ENCODE results near the gene PLEKHH3.

Gene PLEKHH3

DNA sequence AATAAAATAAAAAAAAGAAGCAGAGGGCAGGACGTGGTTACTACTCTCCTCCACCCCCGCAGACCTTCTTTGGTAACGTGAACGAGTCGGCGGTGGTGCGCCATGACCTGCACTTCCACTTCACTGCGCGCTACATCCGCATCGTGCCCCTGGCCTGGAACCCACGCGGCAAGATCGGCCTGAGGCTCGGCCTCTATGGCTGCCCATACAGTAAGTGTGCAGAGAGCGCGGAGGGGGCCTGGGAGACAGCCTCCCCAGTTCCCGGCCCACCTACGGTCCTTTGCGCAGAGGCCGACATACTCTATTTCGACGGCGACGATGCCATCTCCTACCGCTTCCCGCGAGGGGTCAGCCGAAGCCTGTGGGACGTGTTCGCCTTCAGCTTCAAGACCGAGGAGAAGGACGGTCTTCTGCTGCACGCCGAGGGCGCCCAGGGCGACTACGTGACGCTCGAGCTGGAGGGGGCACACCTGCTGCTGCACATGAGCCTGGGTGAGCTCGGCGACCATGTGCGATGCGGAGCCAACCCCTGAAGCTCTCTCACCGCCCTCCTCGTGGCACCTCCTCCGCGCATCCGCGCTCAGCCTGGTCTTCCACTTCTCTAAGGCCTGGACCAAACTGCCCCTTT lies 8.2 kb upstream of the PLEKHH3 start:
- no peak for DNase-seq

GRCh38 chr17:42683407-42684034 lies 6.7 kb upstream of the PLEKHH3 start:
- DNase-seq: no peak

DNA sequence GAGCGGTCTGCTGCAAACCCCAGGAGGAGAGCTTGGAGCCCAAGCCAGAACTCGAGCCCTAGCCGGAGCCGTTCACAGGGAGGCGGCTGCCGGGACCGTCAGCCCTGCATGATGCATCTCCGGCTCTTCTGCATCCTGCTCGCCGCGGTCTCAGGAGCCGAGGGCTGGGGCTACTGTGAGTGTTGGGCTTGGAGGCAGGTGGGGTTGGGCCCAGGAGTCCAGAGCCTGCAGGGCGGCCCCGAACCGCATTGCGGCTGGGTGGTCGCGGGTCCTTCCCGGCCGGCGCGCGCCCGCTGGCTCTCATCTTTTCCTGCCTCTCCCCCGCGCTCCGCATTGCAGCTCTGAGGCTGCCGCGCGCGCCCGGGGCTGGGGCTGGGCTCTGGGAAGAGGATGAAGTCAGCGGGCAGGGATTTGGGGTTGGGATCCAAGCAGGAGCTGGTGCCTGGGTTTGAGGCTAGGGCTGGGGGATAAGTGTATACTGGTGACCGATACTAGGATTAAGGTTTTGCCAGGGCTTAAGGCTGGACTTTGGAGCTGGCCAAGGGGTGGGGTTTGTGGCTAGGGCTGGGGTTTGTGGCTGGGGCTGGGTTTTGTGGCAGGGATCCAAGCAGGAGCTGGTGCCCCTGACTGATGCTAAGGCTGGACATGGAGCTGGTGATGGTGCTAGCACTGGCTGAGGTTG lies 6.1 kb upstream of the PLEKHH3 start:
- DNase-seq: no peak

DNA sequence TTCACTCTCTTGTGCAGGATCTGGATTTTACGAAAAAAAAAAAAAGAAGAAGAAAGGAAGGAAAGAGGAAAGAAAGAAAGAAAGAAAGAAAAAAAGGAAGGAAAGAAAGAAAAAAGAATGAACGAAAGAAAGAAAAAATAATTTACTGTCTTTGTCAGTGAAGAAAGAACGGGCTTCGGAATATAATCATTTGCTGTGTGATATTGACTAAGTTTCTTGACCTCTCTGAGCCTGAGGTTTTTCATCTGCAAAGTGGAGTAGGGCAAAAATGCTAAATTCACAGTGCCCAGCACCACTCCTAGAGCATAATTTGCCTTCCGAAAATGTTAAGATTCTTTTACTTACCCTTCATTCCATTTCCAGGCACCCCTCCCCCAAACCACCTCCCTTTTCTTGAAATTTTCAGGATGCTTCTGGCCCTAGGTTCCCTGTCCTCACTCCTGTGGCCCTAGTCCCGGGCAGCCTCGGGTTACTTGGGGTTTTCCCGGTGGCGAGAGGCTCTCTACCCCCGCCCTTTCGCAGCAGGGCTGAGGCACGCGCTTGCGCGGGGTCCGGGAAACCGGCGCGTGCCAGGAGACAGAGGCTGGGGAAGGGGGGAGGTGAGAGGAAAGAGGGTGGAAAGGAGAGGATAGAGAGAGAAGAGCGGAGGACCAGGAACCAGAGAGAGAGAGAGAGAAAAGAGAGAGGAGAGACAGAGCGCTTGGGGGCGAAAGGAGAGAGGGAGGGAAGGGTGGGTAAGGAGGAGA lies 5.4 kb upstream of the PLEKHH3 start, which contains the start of gene CNTNAP1:
CNTNAP1 (plus strand) TSS at position 556 of the 746 bp plus-strand sequence. CDS start 299 bp downstream, outside the sequence.
- peak; percentile 56 for DNase-seq

DNA sequence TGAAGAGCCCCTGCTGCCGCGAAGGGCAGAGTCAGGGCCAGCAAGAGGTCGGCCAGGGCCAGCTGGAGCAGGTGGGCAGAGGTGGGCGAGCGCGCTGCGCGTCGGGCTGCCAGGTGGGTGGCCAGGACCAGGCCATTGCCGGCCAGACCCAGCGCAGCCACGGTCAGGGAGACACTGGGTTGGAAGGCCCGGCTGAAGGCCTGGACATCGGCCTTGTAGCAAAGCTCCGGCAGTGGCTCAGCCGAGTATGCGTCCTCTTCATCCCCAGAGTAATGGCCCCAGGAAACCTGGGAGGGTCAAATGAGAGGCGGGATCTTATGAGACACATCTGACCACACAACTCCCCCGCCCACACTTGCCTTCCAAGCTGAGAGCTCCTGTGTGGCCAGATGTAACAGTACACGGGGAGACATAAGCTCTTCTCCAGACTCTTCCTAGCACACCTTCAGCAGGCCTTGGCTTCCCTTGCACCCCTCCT lies 3.6 kb upstream of the PLEKHH3 start:
- DNase-seq: no peak

DNA sequence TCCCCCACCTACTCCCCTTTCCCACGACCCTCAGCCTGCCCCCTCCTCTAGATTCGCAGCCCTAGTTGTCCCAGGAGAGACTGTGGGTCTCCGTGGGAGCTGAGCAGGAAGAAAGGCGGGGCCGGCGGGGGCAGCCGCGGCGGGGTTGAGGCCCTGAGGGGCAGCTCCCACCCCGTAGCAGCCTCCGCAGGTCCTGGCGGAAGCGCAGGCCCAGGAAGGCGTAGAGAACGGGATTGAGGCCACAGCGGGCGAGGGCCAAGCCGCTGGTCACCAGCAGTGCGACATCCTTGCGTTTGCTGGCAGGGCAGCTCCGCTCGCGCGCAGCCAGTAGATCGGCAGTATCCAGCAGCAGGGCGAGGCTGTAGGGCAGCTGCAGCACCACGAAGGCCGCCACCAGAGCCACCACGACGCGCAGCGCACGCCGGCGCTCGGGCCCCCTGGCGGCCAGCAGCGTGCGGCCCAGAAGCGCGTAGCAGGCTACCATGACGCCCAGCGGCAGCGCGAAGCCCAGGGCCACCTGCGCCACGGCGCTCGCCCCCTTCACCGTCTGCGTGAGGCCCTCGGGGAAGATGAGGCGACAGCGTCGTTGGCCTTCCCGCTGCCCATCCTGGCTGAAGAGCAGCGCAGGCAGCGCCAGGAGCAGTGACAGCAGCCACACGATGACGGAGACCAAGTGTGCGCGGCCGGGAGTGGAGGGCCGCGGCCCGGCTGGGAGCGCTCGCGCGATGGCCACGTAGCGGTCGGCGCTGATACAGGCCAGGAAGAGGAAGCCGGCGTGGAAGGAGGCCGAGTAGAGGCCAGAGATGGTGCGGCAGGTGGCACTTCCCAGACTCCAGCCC lies 2.9 kb upstream of the PLEKHH3 start:
- DNase-seq: peak; percentile 78

DNA sequence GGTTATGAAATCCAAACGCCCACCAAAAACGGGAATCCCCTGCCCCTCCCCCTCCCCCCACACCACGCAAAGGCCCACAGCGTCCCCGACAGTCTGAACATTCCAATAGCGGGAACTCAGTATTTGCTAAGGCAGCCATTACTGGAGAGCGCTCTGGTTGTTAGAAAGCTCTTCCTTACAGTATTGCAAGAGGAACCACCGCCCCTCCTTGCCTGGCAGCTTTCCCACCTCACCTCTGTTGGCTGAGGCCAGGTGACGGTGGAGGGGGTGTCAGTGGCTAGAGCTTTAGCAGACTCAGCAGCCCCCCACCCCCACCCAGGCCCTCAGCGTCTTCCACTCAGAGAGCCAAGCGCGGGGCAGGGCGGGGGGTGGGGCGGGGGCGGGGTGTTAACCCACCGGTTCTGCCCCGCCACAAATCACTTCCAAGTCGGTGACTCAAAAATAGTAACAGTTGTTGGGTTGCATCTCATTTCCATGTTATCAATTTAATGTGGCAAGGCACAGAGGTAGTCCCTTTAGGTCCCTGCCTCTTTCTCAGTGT lies 2.2 kb upstream of the PLEKHH3 start:
- DNase-seq: peak; percentile 70

DNA sequence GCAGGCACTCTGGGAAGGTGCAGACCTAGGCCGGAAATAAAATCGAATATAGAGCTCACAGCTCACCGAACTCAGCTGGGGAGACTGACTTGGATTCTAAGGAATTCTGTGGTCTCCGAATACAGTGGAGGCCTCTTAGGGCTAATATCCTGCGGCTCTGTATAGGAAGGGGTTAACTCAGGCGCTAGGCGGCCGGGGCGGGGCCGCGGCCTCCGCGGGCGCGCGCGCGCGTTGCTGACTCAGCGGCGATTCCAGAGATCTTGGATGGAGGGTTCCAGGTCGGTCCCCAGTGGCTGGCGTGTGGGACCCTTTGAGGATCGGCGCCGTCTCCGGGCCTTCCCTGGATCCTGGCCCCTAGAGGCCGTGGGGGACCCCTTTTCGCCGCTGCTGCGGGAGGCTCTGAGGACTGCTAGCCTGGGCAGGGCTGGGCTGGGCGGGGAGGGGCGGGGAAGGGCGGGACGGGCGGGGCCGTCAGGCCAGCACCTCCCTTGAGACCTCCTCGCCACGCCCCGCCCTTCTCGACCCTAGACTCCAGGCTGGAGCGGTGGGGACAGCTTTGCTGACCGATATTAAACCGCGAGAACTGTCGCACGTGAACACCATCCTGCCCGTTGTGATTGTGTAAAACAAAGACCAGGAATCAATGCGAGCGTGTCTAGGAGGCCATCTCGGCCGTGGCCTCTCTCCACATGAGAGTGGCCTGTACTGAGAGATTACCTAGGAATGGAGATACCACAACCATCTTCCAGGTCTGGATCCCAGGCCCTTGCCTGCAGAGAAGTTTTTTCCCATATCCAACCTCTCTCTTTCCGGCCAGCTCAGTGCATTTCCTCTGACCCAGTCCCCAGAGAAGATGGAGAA lies 1.4 kb upstream of the PLEKHH3 start:
- DNase-seq: peak; percentile 79

DNA sequence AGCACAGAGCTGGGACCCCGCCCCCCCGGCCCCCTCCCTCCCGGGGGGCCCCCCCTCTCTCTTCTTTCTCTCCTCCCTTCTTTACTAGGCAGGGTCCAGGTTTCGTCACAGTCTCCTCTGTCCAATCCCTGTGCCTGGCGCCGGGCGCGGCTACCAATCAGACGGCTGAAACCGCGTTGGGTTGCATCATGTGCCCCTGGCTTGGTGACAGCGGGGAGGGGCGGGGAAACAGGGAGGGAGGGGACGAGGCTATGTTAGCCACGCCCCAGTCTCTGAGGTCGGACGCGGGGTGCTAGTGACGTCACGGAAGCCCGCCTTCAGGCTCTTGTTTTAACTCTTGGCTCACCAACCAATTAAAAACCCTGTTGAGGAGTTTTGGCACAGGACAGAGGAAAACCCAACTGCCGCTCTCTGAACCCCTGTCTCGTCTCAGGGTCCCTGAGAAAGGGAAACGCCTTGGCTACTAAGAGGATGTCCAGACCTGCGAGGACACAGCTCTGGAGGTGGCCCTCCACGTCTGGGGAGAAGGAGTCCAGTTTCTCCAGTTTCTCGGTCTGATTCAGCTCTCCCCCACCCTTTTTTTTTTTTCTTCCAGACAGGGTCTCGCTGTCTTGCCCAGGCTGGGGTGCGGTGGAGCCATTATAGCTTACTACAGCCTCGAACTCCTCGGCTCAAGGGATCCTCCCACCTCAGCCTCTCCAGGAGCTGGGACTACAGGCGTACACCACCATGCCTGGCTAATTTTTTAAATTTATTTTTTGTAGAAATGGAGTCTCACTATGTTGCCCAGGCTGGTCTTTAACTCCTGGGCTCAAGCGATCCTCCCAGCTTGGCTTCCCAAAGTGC lies 441 bp upstream of the PLEKHH3 start:
- DNase-seq: peak; percentile 99

- no peak for DNase-seq
These were observed 800 bp downstream of the PLEKHH3 start for GRCh38 chr17:42675965-42676423.

- no peak for DNase-seq
These were observed 1.3 kb downstream of the PLEKHH3 start for GRCh38 chr17:42675348-42675964.

GRCh38 chr17:42674755-42675347 lies 1.9 kb downstream of the PLEKHH3 start:
- no peak for DNase-seq

DNA sequence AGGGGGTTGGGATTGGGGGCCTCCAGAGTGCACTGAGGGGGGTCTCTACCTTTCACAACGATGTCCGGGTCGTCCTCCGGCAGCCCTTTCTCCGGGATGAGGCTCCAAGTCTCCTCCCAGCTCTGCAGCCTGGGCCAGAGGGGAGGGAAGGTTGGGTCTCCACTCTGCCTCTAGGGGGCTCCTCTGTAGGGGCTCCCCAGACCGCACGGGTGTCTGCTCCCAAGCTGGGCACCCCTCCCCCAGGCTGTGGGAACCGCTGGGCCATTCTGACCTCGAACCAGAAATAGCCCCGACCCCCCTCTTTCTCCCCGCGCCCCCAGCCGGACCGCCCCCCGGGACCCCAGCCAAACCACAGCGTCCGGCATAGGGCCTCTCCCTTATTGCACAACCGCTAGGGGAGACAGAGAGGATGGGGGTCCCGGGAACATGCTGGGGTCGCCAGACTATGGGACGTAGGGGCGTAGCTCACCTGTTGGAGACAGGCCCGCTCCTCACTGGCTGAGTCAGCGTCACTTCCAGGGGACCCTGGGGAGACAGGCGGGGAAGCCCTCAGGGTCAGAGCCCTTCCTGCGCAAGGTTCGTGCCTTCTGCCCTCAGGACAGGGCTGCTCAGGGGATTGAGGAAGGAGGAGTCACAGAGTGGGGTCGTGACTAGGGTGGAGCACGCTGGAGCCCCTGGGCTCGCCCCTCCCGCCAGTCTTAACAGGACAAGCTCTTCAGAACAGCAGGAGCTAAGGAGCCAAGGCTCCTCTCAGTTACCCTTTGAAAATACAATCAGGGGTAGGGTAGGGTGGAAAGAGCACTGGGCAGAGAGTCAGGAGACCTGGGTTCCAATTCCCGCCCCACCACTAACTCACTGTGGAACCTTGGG lies 2.7 kb downstream of the PLEKHH3 start:
- DNase-seq: no peak

DNA sequence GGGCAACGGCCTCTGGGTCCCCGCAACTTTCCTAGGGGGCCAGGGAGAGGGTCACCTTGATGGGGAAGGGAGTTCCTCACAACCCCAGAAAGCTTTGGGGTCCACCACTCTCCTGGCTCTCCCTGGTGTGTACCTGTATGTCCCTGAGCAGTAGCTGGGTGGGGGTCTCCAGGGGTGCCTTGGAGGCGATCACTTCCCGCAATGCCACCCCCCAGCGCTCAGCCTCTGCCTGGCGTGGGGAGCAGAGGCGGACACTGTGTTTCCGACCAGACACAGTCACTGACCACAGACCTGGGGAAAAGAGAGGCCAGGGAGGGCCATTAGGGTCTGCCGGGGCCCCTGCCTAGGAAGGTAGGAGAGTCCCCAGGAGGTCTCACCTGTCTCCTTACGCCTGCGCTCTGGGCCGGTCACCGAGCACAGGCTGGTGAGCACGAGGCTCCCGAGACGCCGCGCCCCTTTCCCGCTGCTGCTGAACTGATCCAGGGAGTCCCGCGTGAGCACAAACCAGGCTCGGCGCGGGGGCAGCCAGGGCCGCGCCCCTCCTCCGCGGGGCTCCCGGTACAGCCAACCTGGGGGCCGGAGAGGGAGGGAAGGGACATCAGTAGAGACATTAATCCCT lies 3.4 kb downstream of the PLEKHH3 start:
- no peak for DNase-seq

DNA sequence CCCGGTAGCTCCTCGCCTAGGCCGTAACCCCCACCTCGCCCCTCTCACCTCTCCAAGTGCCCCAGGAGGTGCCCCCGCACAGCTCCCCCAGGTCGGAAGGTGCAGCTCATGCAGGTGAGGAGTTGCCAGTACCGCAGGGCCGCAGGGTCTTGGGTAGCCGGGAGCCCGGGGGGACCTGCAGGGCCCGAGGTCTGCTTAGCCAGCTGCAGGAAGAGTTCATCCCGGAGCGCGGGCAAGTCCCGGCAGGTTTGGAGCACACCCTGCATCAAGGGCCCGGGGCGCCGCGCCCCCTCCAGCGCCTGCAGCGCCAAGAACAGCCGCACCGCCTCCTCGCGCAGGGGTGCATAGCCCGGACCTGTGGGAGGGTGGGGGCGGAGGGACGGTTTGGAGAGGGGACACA lies 4.8 kb downstream of the PLEKHH3 start:
- DNase-seq: no peak

DNA sequence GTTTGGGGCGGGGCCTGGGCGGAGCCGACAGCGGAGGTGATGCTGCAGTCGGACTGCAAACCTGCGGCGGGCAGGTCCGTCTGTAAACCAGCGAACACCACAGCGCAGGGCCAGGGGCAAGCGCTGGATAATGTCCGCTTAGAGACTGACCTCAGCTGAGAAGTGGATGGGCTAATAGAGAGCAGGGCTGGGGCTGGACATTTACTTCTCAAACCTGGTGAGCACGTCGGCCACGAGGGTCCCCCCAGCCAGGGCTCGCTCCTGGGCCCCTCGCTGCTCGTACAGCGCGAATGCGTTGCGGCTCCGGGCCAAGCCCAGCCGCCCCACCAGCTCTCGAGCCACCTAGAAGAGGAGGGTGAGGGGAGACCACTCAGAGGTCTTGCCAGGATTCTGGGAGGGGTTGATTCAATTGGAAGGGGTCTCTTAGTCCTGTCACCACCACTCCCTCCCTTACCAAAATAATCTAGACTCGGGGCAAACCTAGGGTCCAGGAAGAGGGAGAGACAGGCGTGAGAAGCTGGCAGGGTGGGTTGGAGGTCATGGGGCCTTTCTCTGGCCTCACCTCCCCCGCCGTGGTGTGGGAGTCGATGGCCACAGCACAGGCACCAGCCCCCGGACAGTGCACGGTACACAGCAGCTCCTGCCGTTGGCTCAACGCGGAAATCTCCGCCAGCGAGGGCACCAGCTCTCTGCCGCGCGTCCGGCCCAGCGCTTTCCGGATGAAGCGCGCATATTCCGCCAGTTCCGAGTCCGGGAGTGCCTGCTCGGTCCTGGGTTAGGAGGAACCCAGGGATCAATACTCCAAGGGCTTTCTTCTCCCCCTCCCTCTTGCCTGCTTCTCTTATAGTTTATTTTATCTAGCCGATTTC lies 5.8 kb downstream of the PLEKHH3 start:
- DNase-seq: no peak

Measured in inflammatory macrophage treated with lipopolysaccharide for 4 hours (primary cell).